CD4-positive, alpha-beta T cell treated with Interleukin-4 for 4 hours (primary cell): ENCODE measurements around the gene FYB2.

Source experiments
- DNase-seq: peaks from one replicate; pipeline ENCODE4 v3.0.0-alpha.2; 2020

Gene FYB2

DNA sequence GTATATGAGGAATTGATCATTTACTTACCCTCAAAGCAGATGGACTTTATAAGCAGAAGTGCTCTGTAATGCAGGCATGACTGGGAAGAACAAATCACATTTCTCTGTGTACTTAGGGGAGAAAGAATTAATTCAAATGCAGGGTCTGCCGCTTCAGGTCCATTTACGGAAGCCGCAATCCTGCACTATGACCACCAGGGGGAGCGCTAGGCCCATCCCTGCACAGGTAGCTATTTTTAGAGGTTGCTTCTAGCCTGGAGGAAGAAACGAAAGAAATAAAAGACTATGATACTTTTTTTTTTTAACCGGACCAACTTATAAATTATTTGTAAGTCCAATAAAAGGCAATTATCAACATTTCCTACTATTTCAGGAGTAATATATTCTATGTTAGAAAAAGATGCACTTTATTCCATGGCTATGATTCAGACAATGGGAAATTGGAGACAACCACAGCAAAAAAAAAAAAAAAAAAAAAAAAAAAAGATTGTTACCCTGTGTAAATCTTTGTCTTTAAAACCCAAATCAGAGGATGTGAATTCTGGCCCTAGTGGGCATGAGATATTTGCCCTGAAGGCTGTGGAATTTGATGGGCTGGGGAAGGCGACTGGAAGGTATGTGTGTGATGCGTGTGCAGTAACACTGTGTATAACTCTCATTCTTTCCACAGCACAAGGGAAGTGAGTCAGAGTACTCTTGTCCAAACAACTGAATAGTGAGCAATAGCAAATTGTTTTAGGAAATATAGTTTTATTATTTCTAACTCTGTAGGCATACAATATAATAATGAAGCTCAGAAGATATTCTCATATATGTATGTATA, 12.9 kb upstream of the FYB2 start:
- peak; percentile 66 for DNase-seq

DNA sequence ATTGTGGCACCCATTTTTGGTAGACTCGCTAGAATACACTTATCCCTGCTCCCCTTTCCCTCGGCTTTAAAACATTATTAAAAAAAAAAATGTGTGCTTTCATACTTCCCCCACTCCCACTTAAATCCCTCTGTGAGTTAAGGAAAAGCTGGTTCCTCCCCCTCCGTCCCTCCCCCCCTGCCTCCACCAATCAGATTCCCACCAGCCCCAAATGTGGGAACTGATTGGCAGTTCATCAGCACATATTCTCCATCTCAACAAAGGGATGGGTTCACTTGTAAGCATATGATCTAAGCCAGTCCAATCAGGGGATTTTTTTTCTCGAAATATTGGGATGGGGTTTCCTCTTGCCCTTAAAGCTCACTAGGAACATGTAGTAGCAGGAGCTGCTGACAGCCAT, 10.8 kb upstream of the FYB2 start:
- DNase-seq, result no peak

DNA sequence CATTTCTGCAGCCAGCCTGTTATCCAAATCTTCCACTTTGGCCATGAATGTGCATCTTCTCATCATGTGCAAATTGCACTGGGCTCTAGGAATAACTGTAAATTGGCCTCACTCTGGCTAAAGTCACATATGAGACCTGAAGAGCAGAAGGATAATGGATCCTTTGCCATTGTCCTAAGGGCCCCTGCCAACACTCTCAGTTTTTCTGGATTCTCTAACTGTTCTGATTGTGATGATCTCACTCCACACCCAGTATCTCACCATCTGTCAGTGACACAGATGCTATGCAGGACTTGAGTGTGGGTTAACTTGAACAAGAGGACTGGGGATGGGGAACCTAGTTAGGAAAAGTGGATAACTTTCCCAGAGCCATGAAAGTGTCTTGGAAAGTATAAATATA, 8.5 kb upstream of the FYB2 start:
- DNase-seq, result no peak

DNA sequence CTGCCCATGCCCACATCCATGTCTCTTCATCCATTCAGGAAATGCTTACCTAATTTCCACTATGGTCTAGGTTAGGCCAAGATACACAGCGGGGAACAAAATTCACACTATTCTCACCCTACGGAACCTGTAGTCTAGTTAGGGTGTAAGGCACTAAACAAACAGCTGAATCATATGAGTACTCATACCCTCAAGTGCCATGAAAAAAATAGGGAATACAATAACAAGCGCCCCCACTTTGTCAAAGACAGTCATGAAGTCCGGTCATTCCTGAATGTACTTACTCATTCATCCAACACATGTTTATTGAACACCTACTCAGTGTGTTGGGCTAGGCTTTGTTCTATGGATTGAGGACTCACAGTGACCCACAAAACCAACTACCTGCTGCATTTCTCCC, 6.2 kb upstream of the FYB2 start:
- no peak for DNase-seq

DNA sequence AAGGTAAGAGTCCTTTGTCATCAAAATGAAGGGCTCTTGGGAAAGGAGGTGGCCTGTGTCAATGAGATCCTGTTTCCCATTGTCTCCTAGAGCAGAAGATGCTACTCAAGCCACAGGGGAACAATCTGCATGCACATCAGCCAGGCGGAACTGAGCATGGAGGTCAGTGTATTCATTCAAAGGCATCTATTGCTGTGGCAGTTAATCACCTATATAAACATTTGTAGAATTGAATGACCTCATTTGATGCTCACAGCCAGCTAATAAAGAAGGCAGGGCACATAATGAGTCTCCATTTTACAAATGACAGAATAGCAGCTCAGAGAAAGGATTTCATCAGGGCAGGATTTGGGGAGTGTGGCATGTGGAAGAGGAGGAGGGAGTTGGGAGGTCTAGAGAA, 5.7 kb upstream of the FYB2 start:
- DNase-seq, result no peak

DNA sequence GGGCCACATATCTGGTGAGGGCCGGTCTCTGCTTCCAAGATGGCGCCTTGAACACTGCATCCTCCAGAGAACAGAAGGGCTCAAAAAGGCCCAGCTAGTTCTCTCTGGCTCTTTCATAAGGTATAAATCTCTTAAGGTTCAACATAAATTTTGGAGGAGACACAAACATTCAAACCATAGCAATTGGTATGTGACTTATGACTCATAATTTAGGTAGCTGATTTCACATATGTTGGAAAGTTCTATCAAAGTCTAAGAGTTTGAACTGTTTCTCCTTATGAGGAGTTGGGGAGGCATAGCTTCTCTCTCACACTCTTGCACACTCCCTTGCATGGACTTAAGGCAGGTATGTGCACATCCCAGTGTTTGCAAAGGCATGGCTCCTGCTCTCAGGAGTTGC, 5.1 kb upstream of the FYB2 start:
- DNase-seq, result no peak

DNA sequence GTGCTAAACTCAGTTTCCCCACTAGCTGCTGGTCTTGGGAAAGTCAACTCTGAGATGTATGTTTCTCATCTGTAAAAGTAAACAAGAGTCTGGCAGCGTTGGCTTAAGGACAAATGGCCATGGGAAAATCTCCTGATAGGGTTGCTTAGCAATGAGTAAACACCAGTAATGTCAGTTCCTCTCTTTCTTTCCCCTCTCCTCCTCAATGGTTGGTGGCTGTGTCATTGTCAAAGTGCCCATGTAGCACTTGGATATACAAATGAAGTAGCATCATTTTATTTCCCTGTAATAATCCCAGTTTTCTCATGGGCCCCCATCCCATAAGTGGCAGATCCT, 2.2 kb upstream of the FYB2 start:
- DNase-seq, result no peak

DNA sequence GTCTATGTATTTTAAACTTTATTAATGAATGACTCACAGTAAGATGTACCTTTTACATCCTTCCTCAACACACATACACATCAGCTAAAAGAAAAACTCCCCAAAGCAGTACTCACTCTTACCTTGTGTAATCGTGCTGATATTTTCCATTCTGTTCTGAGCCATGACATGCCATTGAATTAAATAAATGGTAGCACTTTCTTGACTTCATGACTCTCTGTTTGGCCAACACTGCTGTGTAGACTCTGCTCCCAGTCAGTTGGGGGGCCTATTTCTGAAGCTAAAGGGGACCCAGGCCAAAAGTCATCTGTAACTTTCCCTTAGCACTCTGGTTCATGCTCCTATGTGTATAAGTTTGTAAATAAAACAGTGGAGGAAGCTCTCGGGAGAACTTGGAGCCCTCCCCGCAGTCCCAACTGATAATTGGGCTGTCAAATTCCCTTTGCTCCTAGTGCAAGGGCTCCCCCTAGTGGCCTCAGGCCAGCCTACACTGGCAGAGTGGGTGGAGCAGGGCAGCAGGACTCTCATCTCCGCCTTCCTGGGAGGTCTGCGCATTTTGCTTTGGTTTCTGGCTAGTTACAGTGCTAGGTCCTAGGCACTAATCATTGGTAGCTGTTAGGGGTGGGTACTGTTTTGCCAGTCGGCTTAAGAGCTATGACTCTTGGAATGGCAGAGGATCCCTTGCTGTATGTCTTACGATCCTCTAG, 1.7 kb upstream of the FYB2 start:
- DNase-seq, result peak; percentile 44

DNA sequence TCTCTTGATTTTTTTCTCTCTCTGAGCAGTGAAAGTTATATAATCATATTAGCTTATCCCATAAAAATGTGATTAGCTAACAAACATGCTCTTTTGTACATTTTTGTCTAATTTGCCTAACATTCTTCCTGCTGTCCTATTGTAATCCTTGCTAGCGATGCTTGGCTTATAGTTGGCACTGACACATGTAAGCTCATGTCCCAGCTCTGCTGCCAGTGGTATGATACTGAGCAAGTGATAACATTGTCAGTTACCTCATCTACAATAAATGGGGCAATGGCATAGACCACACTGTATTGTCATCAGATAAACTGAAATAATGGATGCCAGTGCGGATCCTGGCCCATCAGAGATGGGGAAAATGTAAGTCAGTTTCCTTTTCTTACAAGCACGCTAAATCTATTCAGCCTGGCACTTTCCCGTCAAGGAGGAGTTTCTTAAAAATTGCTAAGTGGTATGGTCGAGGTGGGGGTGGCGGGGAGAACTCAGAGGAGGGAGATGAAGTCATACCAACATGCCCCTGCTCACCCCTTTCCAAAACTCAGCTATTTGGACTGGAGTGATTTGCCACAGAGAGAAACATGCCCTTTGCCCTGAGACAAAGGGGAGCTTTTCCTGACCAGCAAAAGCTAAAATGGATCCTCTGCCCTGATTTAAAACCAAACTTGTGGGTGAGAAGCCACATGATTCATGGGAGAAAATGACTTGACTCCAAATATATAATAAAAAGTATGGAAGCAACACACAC, 1.3 kb downstream of the FYB2 start:
- no peak for DNase-seq

DNA sequence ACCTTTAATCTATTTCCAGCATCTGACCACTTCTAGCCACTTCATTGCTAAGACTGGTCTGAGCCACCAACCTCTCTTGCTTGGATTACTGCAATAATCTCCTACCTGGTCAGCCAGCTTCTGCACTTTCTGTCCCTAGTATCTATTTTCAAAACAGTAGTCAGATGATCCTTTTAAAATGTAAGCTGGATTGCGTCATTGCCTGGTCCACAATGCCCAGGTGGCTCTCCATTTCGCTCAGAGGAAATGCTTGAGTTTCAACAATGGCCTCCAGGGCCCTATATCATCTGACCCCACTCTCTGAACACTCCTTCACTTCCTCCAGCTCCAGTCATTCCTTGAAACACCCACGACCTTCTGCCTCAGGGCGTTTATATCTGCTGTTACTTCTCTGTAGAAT, 2.3 kb downstream of the FYB2 start:
- no peak for DNase-seq

DNA sequence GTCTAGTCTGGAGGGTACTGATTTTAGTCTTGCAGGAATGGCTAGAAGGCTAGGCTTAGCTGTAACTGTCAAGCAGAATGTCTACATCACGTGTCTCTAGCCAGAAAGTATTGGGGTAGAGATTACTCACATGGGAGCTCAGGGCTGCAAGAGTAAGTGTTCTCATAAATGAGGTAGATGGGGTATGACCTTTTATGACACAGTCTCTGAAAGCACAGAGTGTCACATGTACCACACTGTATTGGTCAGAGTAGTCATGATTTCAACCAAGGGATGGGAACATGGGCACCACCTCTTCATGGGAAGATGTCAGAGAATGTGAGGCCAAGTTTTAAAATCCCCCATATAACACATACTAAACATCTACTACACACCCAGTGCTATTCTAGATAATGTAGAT, 2.9 kb downstream of the FYB2 start:
- DNase-seq, result no peak

DNA sequence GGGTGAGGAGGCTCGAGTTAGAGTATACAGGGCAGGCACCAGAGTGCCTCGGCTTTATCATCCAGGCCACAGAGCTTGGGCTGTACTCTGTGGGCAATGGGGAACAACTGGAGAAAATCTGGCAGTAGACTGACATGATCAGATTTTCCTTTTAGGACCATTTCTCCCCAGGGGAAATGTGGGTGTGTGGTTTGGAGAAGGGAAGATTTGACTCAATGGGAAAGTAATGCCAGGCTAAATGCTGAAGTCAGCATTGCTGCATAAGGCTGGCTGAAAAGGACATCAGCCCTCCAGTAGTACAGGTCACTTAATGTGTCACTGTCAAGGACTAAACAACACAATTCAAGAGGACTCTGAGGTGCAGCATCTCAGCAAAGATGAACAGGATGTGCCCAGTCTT, 5.0 kb downstream of the FYB2 start:
- no peak for DNase-seq

DNA sequence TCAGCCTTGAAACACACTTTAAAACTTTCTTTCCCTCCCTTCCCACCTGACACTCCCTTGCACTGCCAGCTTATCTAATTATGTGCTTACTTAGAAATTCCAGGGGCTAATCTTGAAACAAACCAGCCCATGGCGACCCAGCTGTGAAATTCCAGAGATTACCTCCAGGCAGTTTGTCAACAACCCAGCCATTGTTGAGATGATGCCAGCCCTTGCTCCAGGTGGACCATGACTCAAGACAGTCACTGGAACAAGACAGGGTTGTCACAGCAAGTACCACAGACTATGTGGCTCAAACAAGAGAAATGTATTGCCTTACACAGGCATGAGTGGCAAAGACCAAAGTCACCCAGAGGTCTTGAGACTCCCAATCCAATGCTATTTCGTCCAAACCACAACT, 7.9 kb downstream of the FYB2 start:
- DNase-seq, result no peak

DNA sequence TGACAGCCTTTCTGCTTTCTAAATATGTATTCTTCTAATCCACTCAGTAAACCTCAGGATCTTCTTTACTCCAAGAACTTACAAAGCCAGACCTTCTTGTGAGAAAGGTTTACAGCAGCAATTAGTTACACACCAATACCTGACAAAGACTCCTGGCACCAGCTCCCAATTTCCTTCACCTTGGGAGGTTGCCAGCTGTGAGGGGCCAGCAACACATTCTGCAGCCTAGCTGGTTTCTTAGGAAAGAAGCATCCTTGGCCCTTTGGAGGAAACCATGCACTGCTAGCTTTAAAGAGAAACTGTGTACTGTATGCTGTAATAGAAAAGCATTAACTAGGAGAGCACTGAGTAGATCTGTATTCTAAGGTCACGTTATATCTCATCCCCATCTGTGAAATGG, 10.8 kb downstream of the FYB2 start:
- DNase-seq, result no peak

DNA sequence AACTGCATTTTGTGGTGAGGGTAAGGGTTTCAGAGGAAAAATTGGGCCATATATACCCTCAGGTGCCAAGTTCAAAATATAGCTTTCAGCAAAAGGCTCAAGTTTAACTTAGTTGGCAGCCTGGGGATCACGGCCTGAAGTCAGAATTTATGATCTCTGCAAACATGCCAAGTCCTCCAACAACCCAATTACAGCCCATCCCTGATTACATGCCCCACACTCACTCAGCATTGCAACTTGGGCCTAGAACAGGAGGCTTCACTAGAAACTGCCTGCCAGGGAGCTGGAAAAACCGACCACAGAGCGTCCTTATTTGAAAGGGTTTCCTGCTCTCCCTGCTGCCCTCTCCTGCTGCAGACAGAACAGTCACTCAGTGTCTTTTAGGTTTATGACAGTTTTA, 12.4 kb downstream of the FYB2 start:
- no peak for DNase-seq

DNA sequence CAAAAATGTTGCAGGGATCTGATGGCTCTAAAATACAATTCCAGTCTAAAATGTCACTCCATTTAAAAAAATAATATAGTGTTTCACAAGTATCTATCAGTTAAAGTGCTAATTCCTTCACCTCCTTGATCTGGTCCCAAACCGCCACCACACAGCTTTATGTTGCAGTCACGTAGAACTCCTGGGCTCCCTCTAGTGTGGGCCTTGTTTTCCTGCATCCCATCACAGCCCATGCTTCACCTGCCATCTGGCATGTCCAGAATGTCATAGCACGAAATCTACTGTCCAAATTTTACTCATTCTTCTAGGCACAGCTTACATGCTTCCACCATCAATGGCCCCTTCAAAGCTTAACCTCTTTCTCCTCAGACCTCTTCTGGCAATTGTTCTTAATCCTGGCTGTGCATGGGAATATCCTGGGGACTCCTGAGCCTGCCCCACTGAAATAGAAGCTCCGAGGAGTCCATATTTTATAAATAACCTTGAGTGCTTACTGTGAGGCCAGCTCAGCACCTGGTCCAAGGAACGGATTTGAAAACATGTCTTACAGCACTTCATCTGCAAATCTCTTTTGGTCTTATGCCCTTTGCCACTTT, 15.5 kb downstream of the FYB2 start:
- DNase-seq, result no peak

DNA sequence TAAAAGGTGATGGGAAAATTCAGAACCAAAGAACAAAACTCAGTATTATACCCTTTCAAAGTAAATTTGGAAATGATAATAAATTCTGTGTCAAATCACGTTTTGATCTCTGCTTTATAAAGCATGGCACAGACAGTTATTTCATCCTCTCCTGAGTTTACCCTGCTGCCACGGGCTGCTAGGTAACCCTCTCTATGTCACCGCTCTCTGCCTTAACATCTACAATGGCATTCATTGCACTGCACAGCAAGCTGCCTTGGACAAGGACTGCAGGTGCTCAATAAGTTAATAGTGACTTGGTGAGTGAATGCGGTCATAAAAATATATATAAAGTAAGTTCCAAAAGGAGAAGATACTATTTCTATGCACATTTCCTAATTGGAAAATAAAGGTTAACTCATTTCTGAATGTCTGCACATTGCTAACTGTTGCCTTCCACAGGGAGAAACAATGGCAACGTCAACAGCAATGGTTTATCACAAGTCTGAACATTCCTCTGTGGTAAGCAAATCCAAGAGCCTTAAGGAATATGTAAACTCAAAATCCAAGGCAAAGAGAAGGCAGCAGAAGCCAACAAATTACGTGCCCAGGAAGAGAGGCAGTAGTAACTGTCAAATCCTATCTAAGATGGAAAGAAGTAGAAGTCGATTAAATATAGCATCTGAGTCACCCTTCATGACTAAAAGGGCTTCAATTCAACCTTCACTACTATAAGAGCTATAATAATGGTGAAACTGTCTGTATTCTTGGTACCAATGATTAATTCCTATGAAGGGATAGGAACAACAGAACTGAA, 19.4 kb downstream of the FYB2 start:
- DNase-seq, result no peak

DNA sequence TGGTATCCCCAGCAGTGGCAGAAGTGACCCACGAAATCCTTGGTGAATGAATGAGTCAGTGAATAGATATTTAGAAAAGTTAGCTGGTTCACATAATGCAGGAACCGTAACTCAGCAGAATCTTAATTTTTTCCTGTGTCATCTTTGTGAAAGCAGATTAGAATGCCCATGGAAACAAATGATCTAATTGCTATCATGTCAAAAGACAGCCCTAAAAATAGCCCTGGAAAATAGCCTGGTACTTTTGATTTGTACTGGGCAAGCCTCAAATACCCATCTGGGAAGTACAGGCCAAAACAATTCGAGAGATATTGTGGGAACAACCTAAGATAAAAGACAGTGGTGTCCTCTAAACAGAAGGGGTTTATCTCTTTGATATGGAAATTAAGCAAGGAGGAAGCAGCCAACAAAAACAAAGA, 21.1 kb downstream of the FYB2 start:
- no peak for DNase-seq

DNA sequence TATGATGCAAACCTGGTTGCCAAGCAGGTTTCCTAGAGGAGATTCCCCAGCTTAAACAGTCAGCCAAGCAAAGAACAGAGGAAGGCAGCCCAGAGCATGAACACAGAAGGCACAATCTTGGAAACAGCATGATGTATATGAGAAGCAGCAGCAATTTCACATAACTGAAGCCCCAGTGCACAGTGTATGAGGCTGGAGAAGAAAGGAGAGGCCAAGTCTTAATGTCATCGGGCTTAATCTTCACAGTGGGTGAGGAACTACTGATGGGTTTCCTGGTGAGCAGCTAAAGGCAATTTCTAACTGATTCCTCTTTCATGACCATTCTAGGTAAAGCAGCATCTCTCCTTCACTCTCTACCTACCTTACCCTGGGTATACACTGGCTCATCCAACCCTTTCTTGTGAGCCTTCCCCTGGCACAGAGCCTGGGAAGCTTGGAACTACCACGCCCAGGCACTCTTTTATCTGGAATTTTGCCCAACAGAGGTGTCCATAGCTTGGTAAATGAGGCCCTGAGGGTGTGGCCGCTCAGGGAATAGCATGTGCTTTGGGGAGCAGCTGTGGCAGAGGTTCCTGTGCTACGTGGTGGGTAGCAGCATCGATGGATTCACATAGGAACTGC, 22.0 kb downstream of the FYB2 start:
- DNase-seq, result no peak

DNA sequence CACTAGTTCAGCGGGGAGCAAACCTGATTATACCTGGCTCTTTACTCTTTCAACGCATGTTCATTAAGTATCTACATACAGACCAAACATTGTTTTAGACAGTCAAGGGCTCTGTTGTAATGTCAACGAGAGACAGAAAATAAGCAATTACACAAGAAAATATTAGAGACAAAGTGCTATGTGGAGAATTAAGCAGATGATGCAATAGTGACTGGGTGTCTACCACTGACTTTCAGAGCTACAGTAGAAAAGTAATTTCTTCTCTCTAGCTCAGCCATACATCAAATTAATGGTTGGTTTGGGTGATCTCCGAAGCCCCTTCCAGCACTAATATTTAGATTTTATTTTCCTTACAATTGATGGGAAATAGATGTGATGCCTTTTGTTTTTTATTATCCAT, 23.3 kb downstream of the FYB2 start:
- DNase-seq, result no peak

DNA sequence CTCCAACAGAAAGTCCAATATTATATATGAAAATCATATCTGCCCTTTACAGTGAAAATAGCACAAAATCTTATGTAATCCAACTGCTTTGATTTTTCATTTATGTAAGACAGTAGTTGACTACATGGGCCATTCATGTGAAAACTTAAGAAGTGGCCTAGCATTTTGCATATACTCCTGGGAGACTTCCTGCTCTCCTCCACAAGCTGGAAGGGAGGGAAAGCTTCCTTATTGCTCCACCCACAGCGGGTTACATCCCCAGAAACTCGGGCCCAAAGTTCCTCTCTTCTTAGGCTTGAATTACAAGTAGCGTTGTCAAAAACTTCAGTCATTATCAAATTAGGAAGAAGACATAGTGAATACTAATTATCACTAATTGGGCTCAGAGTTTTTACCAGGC, 29.2 kb downstream of the FYB2 start:
- DNase-seq, result no peak

DNA sequence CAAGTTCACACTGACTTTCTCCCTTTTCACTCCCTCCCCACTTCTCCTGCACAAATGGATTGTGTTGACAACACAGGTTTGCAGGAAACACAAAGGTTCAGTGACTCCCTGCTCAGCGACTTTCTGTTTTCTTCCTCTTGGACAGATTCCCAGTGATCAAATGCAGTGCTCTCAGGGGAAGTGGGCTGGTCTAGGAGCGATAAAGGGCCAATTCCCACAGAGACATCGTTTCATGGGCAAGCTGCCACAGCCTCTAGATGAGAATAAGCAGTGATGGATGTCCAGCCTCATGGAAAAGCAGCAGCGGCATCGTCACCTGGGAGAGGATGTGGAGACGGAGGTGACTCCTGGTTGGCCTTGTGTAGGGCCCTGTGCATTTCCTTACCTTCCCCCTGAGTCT, 30.6 kb downstream of the FYB2 start:
- DNase-seq, result no peak
